Spleen (tissue), 11 donors: ENCODE data around the gene ATRN. TPM values are rescaled to one million over a fixed set of nuclear protein-coding genes. Genes with fewer than 3 reads are reported as not detected.
"Not testable (repeated sequence)": the region's sequence is repeated elsewhere in the genome, so short reads cannot be mapped to it uniquely, and the experiment has no call there.

Experiments
- DNase-seq: peaks from one replicate; pipeline ENCODE4 v3.0.0-alpha.2; 2020
- H3K27ac ChIP-seq, 8 donors: fragments of 200-600 bp; sonication (generic) in 7 of 8; 1 replicate in 4 of 8; 2 replicates in 4 of 8; pipeline versions ENCODE4 v1.5.0 to v1.8.0; 2016 to 2021; ENCODE audit warnings: inconsistent platforms in 4 of 8, mild to moderate bottlenecking in 4 of 8, moderate library complexity in 1 of 8
- H3K27me3 ChIP-seq, 7 donors: fragments of 200-600 bp; sonication (generic) in 6 of 7; replicated peaks in 1 of 7; 1 replicate in 4 of 7; 2 replicates in 3 of 7; pipeline versions ENCODE4 v1.5.0 to v1.8.0; 2016 to 2021; ENCODE audit warnings: inconsistent platforms in 3 of 7, mild to moderate bottlenecking in 1 of 7
- H3K36me3 ChIP-seq, 6 donors: fragments of 200-600 bp; sonication (generic) in 5 of 6; 1 replicate in 4 of 6; 2 replicates in 2 of 6; pipeline versions ENCODE4 v1.5.0 to v1.8.0; 2016 to 2021; ENCODE audit warnings: inconsistent platforms in 2 of 6
- H3K4me1 ChIP-seq, 6 donors: fragments of 200-600 bp; sonication (generic) in 5 of 6; 1 replicate in 3 of 6; 2 replicates in 3 of 6; pipeline versions ENCODE4 v1.5.0 to v1.8.0; 2016 to 2021; ENCODE audit warnings: inconsistent platforms in 3 of 6
- H3K4me3 ChIP-seq, 8 donors: fragments of 200-600 bp; sonication (generic) in 7 of 8; 1 replicate in 4 of 8; 2 replicates in 4 of 8; pipeline versions ENCODE4 v1.5.0 to v1.8.0; 2016 to 2021; ENCODE audit warnings: inconsistent platforms in 4 of 8, mild to moderate bottlenecking in 4 of 8, moderate library complexity in 2 of 8
- H3K9me3 ChIP-seq, 8 donors: fragments of 200-600 bp; sonication (generic) in 7 of 8; 1 replicate in 4 of 8; 2 replicates in 4 of 8; pipeline versions ENCODE4 v1.5.0 to v1.8.0; 2016 to 2021; ENCODE audit warnings: inconsistent platforms in 4 of 8
- CTCF ChIP-seq, 11 experiments: fragments of 200-600 bp in 7 of 11; fragments of 450-650 bp in 4 of 11; sonication (generic) in 4 of 11; IDR thresholded peaks in 8 of 11; conservative IDR thresholded peaks in 3 of 11; 1 replicate in 7 of 11; 2 replicates in 4 of 11; pipeline versions ENCODE4 v1.4.0 to v1.8.0; 2016 to 2021; ENCODE audit warnings: antibody characterized with exemption in 11 of 11, inconsistent platforms in 4 of 11, mild to moderate bottlenecking in 1 of 11
- POLR2A ChIP-seq, 3 donors: fragments of 450-650 bp; IDR thresholded peaks; one replicate each; pipeline ENCODE4 v1.5.1; 2017; ENCODE audit warnings: antibody characterized with exemption in 3 of 3, mild to moderate bottlenecking in 1 of 3
- POLR2AphosphoS5 ChIP-seq, 3 donors: sonication (generic); formaldehyde crosslinking; IDR thresholded peaks; one replicate each; pipeline ENCODE4 v1.5.1; 2017; ENCODE audit warnings: antibody characterized with exemption in 3 of 3
- WGBS, 5 donors: extraction: QIAGEN DNeasy Blood & Tissue Kit in 3 of 5; methylation state at CpG; one replicate each; pipeline versions ENCODE4 v1.1.5 to v1.1.7; 2013 to 2018; 5-methylcytosine and 5-hydroxymethylcytosine counted together
- intact Hi-C: fragments of 100-400 bp; cut with DNase I; formaldehyde crosslinking; loops from one replicate; pipeline ENCODE4 v1.15.0; 2023; ENCODE audit warnings: low total_unique reads
- polyA plus RNA-seq, 3 donors: library from polyadenylated mRNA; stranded (reverse); fragments of 200-250 nt; gene quantifications; one replicate each; pipeline ENCODE4 v1.2.1, GENCODE V29; 2013
- total RNA-seq, 7 donors: library from RNA; depleted of rRNA in 3 of 7; stranded (reverse); fragments of >200 nt in 3 of 7; fragmentation: NEBNext Ultra II Directional in 4 of 7; extraction: Animal tissue kit (Norgen Biotek cat#: 25700) in 4 of 7; gene quantifications; one replicate each; pipeline versions ENCODE4 v1.1.0 to v1.2.1, GENCODE V29; 2016 to 2021
- donor health status: healthy with polysubstance abuse.
- donor health status: DM: no; HTN: no; CAD: no; lungs with moderate emphysema.
- donor health status: DM: no; HTN: no; CAD: no.
- donor health status: Bipolar disorder and iron deficiency.
- donor health status: healthy.
- donor health status: DM: no; HTN: no; CAD: no.
- donor health status: DM: yes; HTN: yes; CAD: no.

Gene ATRN
- total and polyA plus RNA-seq, 10 donors, result 1.8 to 49.9 (median 27.6) TPM

- TF ChIP-seq CTCF (IDR thresholded peaks at IDR 0.05 in 8 of 11, conservative IDR thresholded peaks at IDR 0.05 in 3 of 11) (no peak), POLR2A (IDR thresholded peaks at IDR 0.05) (no peak), POLR2AphosphoS5 (IDR thresholded peaks at IDR 0.05) (no peak)
- Histone ChIP-seq H3K27ac (no peak overlapping the region), H3K4me3 (no peak overlapping the region), H3K36me3 (no peaks in the 10 kb centered on the region), H3K9me3 (peaks cover 0 to 15% (median 0%) of the 10 kb centered on the region in 8 donors), H3K27me3 (no peaks in the 10 kb centered on the region), H3K4me1 (no peaks in the 10 kb centered on the region)
- no peak for DNase-seq
- 85 to 97% (median 95%) methylated on average over 1 to 5 of the region's 5 CpGs for WGBS, 5 donors
- intact Hi-C loops, result no loop called here
Measured at GRCh38 chr20:3521852-3522740, 51.3 kb downstream of the ATRN start.

- H3K36me3 ChIP-seq, H3K4me1 ChIP-seq, H3K27ac ChIP-seq, H3K27me3 ChIP-seq, intact Hi-C loops, DNase-seq, H3K4me3 ChIP-seq: not testable (repeated sequence)
- WGBS, 5 donors, result 91 to 97% (median 95%) methylated on average over 5 of the region's 5 CpGs
- H3K9me3 ChIP-seq, result peaks cover 0 to 15% (median 0%) of the 10 kb centered on the region in 8 donors
Measured at GRCh38 chr20:3524696-3525095, 53.9 kb downstream of the ATRN start.

- peaks cover 0 to 21% (median 7%) of the 10 kb centered on the region in 6 donors for H3K36me3 ChIP-seq
- no peaks in the 10 kb centered on the region for H3K4me1 ChIP-seq
- H3K9me3 ChIP-seq, result peaks cover 0 to 3% (median 0%) of the 10 kb centered on the region in 8 donors
- TF ChIP-seq POLR2AphosphoS5 (IDR thresholded peaks at IDR 0.05) (no peak), CTCF (IDR thresholded peaks at IDR 0.05 in 8 of 11, conservative IDR thresholded peaks at IDR 0.05 in 3 of 11) (no peak), POLR2A (IDR thresholded peaks at IDR 0.05) (no peak)
- H3K4me3 ChIP-seq, result no peak overlapping the region
- 88 to 97% (median 92%) methylated on average over 3 of the region's 3 CpGs for WGBS, 5 donors
- no peak for DNase-seq
- H3K27ac ChIP-seq, result no peak overlapping the region
- intact Hi-C loops, result no loop called here
- no peaks in the 10 kb centered on the region for H3K27me3 ChIP-seq
Measured at GRCh38 chr20:3532089-3532615, 61.3 kb downstream of the ATRN start.

- 96 to 100% (median 100%) methylated on average over 1 of the region's 1 CpG for whole genome bisulfite sequencing, 5 donors
- H3K36me3 ChIP-seq, result peaks cover 0 to 36% (median 7%) of the 10 kb centered on the region in 6 donors
- H3K4me3 ChIP-seq, H3K27ac ChIP-seq, H3K27me3 ChIP-seq, H3K9me3 ChIP-seq, DNase-seq, intact Hi-C loops: not testable (repeated sequence)
- peaks cover 0 to 12% (median 0%) of the 10 kb centered on the region in 6 donors for H3K4me1 ChIP-seq
Measured at GRCh38 chr20:3537733-3538132, 66.9 kb downstream of the ATRN start.
